ENCODE results near the gene CCDC15. TPM values are rescaled to one million over a fixed set of nuclear protein-coding genes. Genes with fewer than 3 reads are reported as not detected.
"Not testable (repeated sequence)": the region's sequence is repeated elsewhere in the genome, so short reads cannot be mapped to it uniquely, and the experiment has no call there.

CCDC15 gene
- total RNA-seq, 1 donor from 2014 or later, result 1.2 TPM

GRCh38 chr11:125022551-125022950 is 68.5 kb downstream of the CCDC15 start:
- H3K27me3 Mint-ChIP-seq (ENCODE audit: low read depth), result no peaks in the 10 kb centered on the region
- TF ChIP-seq, protein P1, sequence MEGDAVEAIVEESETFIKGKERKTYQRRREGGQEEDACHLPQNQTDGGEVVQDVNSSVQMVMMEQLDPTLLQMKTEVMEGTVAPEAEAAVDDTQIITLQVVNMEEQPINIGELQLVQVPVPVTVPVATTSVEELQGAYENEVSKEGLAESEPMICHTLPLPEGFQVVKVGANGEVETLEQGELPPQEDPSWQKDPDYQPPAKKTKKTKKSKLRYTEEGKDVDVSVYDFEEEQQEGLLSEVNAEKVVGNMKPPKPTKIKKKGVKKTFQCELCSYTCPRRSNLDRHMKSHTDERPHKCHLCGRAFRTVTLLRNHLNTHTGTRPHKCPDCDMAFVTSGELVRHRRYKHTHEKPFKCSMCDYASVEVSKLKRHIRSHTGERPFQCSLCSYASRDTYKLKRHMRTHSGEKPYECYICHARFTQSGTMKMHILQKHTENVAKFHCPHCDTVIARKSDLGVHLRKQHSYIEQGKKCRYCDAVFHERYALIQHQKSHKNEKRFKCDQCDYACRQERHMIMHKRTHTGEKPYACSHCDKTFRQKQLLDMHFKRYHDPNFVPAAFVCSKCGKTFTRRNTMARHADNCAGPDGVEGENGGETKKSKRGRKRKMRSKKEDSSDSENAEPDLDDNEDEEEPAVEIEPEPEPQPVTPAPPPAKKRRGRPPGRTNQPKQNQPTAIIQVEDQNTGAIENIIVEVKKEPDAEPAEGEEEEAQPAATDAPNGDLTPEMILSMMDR (IDR thresholded peaks at IDR 0.05), result no peak
- H3K27ac Mint-ChIP-seq (ENCODE audit: unreplicated experiment), result no peak overlapping the region
- no peak for DNase-seq (ENCODE audit: low spot score)
- peaks cover 5% of the 10 kb centered on the region for H3K9me3 Mint-ChIP-seq (ENCODE audit: low read depth)
- no peaks in the 10 kb centered on the region for H3K36me3 Mint-ChIP-seq (ENCODE audit: low read depth)
- H3K4me3 Mint-ChIP-seq (ENCODE audit: unreplicated experiment), result no peak overlapping the region
- H3K4me1 Mint-ChIP-seq (ENCODE audit: low read depth), result no peaks in the 10 kb centered on the region

- Mint-ChIP-seq H3K9me3 (ENCODE audit: low read depth) (peaks cover 21% of the 10 kb centered on the region), H3K4me1 (ENCODE audit: low read depth) (no peaks in the 10 kb centered on the region), H3K36me3 (ENCODE audit: low read depth) (peaks cover 2% of the 10 kb centered on the region), H3K27ac (ENCODE audit: unreplicated experiment) (no peak overlapping the region), H3K4me3 (ENCODE audit: unreplicated experiment) (no peak overlapping the region), H3K27me3 (ENCODE audit: low read depth) (no peaks in the 10 kb centered on the region)
- no peak for DNase-seq (ENCODE audit: low spot score)
- TF ChIP-seq, protein P1 (IDR thresholded peaks at IDR 0.05), result no peak
These were observed 72.0 kb downstream of the CCDC15 start for GRCh38 chr11:125025968-125026367.

DNA sequence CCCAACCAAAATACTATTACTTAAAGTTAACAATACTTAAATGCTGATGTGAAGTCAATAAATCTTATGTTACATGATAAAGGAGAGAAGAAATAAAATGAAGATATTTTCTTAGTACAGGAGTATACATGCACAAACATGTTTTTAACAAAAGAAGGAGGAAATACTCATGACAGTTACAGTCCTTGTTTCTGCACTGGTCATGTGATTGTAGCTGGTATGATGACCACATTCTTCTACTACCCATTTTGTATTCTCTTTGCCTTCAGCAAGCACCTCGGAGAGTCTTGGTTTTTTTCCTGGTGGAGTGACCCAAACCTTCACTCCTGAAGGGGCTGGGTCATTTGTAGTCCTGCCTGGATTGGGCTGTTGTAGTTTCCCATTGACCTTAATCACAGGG is 75.4 kb downstream of the CCDC15 start:
- H3K36me3 Mint-ChIP-seq (ENCODE audit: low read depth); DNase-seq (ENCODE audit: low spot score); H3K4me1 Mint-ChIP-seq (ENCODE audit: low read depth); H3K27me3 Mint-ChIP-seq (ENCODE audit: low read depth); H3K27ac Mint-ChIP-seq (ENCODE audit: unreplicated experiment); H3K4me3 Mint-ChIP-seq (ENCODE audit: unreplicated experiment): not testable (repeated sequence)
- H3K9me3 Mint-ChIP-seq (ENCODE audit: low read depth), result peaks cover 34% of the 10 kb centered on the region

- Mint-ChIP-seq H3K27ac (ENCODE audit: unreplicated experiment) (no peak overlapping the region), H3K36me3 (ENCODE audit: low read depth) (peaks cover 8% of the 10 kb centered on the region), H3K9me3 (ENCODE audit: low read depth) (peaks cover 29% of the 10 kb centered on the region), H3K27me3 (ENCODE audit: low read depth) (no peaks in the 10 kb centered on the region), H3K4me3 (ENCODE audit: unreplicated experiment) (no peak overlapping the region), H3K4me1 (ENCODE audit: low read depth) (no peaks in the 10 kb centered on the region)
- TF ChIP-seq, protein P1 (IDR thresholded peaks at IDR 0.05), result no peak
- no peak for DNase-seq (ENCODE audit: low spot score)
These were observed 82.9 kb downstream of the CCDC15 start for GRCh38 chr11:125036933-125037332.

DNA sequence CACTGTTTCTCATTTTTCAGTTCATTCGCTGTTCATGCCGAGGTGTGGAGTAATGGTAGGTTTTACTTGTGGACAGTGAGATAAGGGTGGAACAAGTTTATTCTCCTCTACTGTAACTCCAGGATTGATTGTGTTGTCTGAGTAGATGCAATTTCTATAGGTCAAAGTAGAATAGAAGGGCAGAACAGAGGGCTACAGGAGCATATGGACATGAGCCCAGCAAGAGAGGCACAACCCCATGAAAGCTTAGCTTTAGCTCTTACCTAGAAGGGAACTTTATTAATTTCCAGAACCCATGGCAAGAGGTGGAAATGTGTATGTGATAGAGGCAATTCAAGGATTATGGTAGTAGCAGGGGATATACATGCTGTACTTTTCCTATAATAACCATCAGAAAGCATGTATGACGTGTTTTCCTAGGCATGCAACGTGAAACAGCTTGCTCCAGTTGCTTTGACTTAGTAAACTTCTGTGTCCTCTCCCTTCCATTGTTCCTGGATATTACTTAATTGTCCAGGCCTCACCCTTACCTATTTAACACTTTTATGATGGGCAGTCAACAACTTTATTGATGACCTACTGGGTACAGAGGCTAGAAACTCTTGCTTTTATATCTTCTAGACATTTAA is 95.3 kb downstream of the CCDC15 start:
- TF ChIP-seq, protein P1 (IDR thresholded peaks at IDR 0.05), result no peak
- Mint-ChIP-seq H3K9me3 (ENCODE audit: low read depth) (peaks cover 3% of the 10 kb centered on the region), H3K27ac (ENCODE audit: unreplicated experiment) (no peak overlapping the region), H3K4me1 (ENCODE audit: low read depth) (no peaks in the 10 kb centered on the region), H3K27me3 (ENCODE audit: low read depth) (no peaks in the 10 kb centered on the region), H3K4me3 (ENCODE audit: unreplicated experiment) (no peak overlapping the region), H3K36me3 (ENCODE audit: low read depth) (no peaks in the 10 kb centered on the region)
- DNase-seq (ENCODE audit: low spot score), result no peak

DNA sequence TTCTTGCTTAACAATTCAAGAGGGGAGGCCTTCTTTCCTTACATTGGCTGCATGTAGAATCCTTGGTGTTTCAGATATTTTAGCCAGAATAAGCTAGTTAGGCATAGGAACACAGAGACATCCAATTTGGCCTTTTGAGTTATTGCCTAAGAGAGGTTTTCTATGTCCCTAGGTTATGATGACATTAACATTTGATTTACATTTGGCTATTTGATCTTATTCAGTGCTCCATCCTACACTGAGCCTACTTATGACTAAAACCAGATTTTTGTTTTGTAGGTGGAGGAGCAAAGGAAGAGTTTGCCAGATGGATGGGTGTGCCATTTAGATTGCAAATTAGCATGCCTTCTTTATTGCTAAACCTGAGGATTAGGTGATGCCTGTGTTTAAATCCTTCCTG is 98.0 kb downstream of the CCDC15 start:
- no peaks in the 10 kb centered on the region for H3K9me3 Mint-ChIP-seq (ENCODE audit: low read depth)
- no peak for DNase-seq (ENCODE audit: low spot score)
- peaks cover 2% of the 10 kb centered on the region for H3K4me1 Mint-ChIP-seq (ENCODE audit: low read depth)
- no peak overlapping the region for H3K27ac Mint-ChIP-seq (ENCODE audit: unreplicated experiment)
- no peaks in the 10 kb centered on the region for H3K36me3 Mint-ChIP-seq (ENCODE audit: low read depth)
- H3K27me3 Mint-ChIP-seq (ENCODE audit: low read depth), result no peaks in the 10 kb centered on the region
- H3K4me3 Mint-ChIP-seq (ENCODE audit: unreplicated experiment), result no peak overlapping the region
- TF ChIP-seq, protein P1 (IDR thresholded peaks at IDR 0.05), result no peak

Measured in chondrocyte (in vitro differentiated cells).